Measurements from ENCODE around the gene ALDH3A2.
"Not testable (repeated sequence)": the region's sequence is repeated elsewhere in the genome, so short reads cannot be mapped to it uniquely, and the experiment has no call there.

ALDH3A2 gene

GRCh38 chr17:19650826-19651225 is 2.3 kb downstream of the ALDH3A2 start:
- no peak for DNase-seq (ENCODE audit: low read depth, low spot score)

GRCh38 chr17:19651451-19652238 is 3.1 kb downstream of the ALDH3A2 start:
- DNase-seq (ENCODE audit: low read depth, low spot score) = no peak

- DNase-seq (ENCODE audit: low read depth, low spot score) = no peak
Observed at GRCh38 chr17:19652595-19652994, 4.0 kb downstream of the ALDH3A2 start.

- no peak for DNase-seq (ENCODE audit: low read depth, low spot score)
Observed at GRCh38 chr17:19654342-19654886, 5.9 kb downstream of the ALDH3A2 start.

- DNase-seq (ENCODE audit: low read depth, low spot score) = no peak
Observed at GRCh38 chr17:19654896-19655295, 6.3 kb downstream of the ALDH3A2 start.

GRCh38 chr17:19656336-19656735 is 7.8 kb downstream of the ALDH3A2 start:
- DNase-seq (ENCODE audit: low read depth, low spot score) = no peak

GRCh38 chr17:19656851-19657581 is 8.5 kb downstream of the ALDH3A2 start:
- DNase-seq (ENCODE audit: low read depth, low spot score) = no peak

GRCh38 chr17:19659366-19660177 is 11.0 kb downstream of the ALDH3A2 start:
- DNase-seq (ENCODE audit: low read depth, low spot score) = no peak

- DNase-seq (ENCODE audit: low read depth, low spot score) = no peak
Observed at GRCh38 chr17:19660219-19660870, 11.8 kb downstream of the ALDH3A2 start.

- DNase-seq (ENCODE audit: low read depth, low spot score) = no peak
Observed at GRCh38 chr17:19661121-19661520, 12.6 kb downstream of the ALDH3A2 start.

- no peak for DNase-seq (ENCODE audit: low read depth, low spot score)
Observed at GRCh38 chr17:19663097-19663496, 14.5 kb downstream of the ALDH3A2 start.

- DNase-seq (ENCODE audit: low read depth, low spot score) = no peak
Observed at GRCh38 chr17:19664136-19664820, 15.7 kb downstream of the ALDH3A2 start.

- no peak for DNase-seq (ENCODE audit: low read depth, low spot score)
Observed at GRCh38 chr17:19664821-19665181, 16.2 kb downstream of the ALDH3A2 start.

- DNase-seq (ENCODE audit: low read depth, low spot score) = not testable (repeated sequence)
Observed at GRCh38 chr17:19669680-19670079, 21.1 kb downstream of the ALDH3A2 start.

GRCh38 chr17:19670908-19671307 is 22.4 kb downstream of the ALDH3A2 start:
- DNase-seq (ENCODE audit: low read depth, low spot score) = no peak

GRCh38 chr17:19671433-19671832 is 22.9 kb downstream of the ALDH3A2 start:
- no peak for DNase-seq (ENCODE audit: low read depth, low spot score)

GRCh38 chr17:19672009-19672750 is 23.6 kb downstream of the ALDH3A2 start:
- no peak for DNase-seq (ENCODE audit: low read depth, low spot score)

- DNase-seq (ENCODE audit: low read depth, low spot score) = no peak
Observed at GRCh38 chr17:19673623-19674022, 25.1 kb downstream of the ALDH3A2 start.

GRCh38 chr17:19676896-19677295 is 28.3 kb downstream of the ALDH3A2 start:
- no peak for DNase-seq (ENCODE audit: low read depth, low spot score)

GRCh38 chr17:19677736-19678379 is 29.3 kb downstream of the ALDH3A2 start:
- no peak for DNase-seq (ENCODE audit: low read depth, low spot score)
